Thoracic aorta (tissue), 2 donors: ENCODE results near the gene TEX261. TPM values are rescaled to one million over a fixed set of nuclear protein-coding genes. Genes with fewer than 3 reads are reported as not detected.

Experiments
- ATAC-seq: fragments of 150-250 bp; one replicate; pipeline ENCODE4 v1.8.0; 2017; ENCODE audit warnings: low read depth; ENCODE audit not compliant: insufficient number of reproducible peaks, low FRiP score
- DNase-seq: peaks from one replicate; pipeline ENCODE4 v3.0.0-alpha.2; 2020; ENCODE audit warnings: low spot score
- H3K27ac ChIP-seq, 2 donors: fragments of 200-600 bp; sonication (generic); 1 replicate in 1 of 2; 2 replicates in 1 of 2; pipeline ENCODE4 v1.5.1; 2016; ENCODE audit warnings: mild to moderate bottlenecking in 2 of 2, moderate library complexity in 2 of 2
- H3K27me3 ChIP-seq: fragments of 200-600 bp; sonication (generic); replicated peaks from 2 replicates; pipeline ENCODE4 v1.6.0; 2016; ENCODE audit warnings: mild to moderate bottlenecking; ENCODE audit not compliant: insufficient read depth
- H3K36me3 ChIP-seq: fragments of 200-600 bp; sonication (generic); one replicate; pipeline ENCODE4 v1.5.1; 2016
- H3K4me1 ChIP-seq, 2 donors: fragments of 200-600 bp; sonication (generic); 1 replicate in 1 of 2; 2 replicates in 1 of 2; pipeline versions ENCODE4 v1.5.1 to v1.6.0; 2016; ENCODE audit warnings: low read depth in 2 of 2, mild to moderate bottlenecking in 1 of 2; ENCODE audit not compliant: control insufficient read depth in 1 of 2
- H3K4me3 ChIP-seq: fragments of 200-600 bp; sonication (generic); 2 replicates; pipeline ENCODE4 v1.5.1; 2016; ENCODE audit warnings: mild to moderate bottlenecking
- H3K9me3 ChIP-seq: fragments of 200-600 bp; sonication (generic); 2 replicates; pipeline ENCODE4 v1.5.1; 2016
- total RNA-seq, 2 donors: library from RNA; depleted of rRNA; stranded (reverse); fragments of >200 nt; gene quantifications; one replicate each; pipeline versions ENCODE4 v1.1.0 to v1.2.3, GENCODE V29; 2016
- TF ChIP-seq, protein P1 (sequence below): fragments of 200-600 bp; sonication (generic); IDR thresholded peaks from one replicate; pipeline ENCODE4 v1.5.1; 2019; ENCODE audit warnings: antibody characterized with exemption

Gene TEX261
- total RNA-seq, 2 donors from 2014 or later: 35.9 to 45.1 TPM

DNA sequence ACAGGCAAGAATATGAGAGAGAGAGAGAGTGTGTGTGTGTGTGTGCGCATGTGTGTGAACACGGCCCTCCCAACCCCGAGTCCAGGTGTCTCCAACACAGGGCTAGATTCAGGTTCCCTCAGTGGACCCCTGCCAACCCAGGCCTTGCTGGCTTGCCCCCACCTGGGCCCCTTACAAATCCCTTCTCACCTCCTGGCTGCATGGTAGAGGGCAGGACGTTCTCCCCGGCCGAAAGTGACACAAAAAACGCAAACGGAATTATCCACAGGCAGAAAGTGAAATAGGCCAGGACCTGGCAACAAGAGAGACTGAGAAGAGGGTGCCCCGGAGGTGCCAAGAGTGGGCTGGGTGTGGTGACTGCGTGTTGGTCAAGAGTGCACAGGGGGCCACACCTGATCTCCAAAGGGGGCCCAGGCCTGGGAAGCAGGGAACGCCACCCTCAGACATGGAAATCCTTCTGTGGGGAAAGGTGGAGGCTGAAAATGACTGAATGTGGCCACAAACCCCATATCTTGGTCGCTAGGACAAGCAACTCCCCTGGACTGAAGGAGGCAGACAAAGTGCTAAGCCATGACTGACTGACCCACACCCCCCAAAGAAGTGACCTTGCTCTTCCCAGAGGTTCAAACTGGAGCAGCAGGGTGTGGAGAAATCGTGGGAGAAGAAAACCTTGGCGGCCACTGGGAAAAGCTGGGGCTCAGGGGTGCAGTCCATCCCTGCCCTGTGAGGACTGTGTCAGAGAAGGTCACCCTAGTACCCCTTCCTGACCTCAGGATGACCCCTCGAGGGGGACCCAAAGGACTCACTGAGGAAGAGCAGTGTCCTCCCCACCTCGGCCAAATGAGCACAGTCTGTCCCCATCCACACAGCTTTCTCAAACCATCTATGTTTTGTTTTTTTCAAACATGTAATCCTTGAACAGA is 5.7 kb downstream of the TEX261 start:
- Histone ChIP-seq H3K4me1 (peaks cover 13 to 36% of the 10 kb centered on the region in 2 donors), H3K9me3 (no peaks in the 10 kb centered on the region), H3K27me3 (no peaks in the 10 kb centered on the region), H3K27ac (no peak overlapping the region), H3K4me3 (no peak overlapping the region), H3K36me3 (peaks cover 36% of the 10 kb centered on the region)
- ATAC-seq (no peak), DNase-seq (no peak)
- TF ChIP-seq, protein P1, sequence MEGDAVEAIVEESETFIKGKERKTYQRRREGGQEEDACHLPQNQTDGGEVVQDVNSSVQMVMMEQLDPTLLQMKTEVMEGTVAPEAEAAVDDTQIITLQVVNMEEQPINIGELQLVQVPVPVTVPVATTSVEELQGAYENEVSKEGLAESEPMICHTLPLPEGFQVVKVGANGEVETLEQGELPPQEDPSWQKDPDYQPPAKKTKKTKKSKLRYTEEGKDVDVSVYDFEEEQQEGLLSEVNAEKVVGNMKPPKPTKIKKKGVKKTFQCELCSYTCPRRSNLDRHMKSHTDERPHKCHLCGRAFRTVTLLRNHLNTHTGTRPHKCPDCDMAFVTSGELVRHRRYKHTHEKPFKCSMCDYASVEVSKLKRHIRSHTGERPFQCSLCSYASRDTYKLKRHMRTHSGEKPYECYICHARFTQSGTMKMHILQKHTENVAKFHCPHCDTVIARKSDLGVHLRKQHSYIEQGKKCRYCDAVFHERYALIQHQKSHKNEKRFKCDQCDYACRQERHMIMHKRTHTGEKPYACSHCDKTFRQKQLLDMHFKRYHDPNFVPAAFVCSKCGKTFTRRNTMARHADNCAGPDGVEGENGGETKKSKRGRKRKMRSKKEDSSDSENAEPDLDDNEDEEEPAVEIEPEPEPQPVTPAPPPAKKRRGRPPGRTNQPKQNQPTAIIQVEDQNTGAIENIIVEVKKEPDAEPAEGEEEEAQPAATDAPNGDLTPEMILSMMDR: no peak

DNA sequence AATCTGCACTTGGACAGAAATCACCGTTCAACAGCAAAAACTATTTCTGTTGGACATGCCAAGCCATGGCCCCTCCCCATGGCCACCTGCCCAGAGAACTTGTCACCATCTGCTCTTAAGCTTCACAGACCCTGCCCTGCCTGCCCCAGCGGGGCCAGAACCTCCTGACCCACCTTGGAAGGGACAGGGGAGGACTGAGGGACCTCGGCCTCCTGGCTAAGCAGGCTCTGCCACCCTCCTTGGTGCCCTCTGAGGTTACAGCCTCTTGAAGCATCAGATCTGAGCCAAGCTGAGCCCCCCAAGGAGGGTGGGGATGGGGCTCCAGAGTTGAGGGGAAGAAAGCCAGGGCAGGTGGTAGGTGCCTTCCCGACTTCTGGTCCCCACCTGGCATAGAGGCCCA is 6.5 kb downstream of the TEX261 start:
- H3K27me3 ChIP-seq: no peaks in the 10 kb centered on the region
- TF ChIP-seq, protein P1: no peak
- H3K36me3 ChIP-seq: peaks cover 36% of the 10 kb centered on the region
- no peak overlapping the region for H3K4me3 ChIP-seq
- no peaks in the 10 kb centered on the region for H3K9me3 ChIP-seq
- peaks cover 5 to 27% of the 10 kb centered on the region in 2 donors for H3K4me1 ChIP-seq
- ATAC-seq (no peak), DNase-seq (no peak)
- H3K27ac ChIP-seq: no peak overlapping the region

DNA sequence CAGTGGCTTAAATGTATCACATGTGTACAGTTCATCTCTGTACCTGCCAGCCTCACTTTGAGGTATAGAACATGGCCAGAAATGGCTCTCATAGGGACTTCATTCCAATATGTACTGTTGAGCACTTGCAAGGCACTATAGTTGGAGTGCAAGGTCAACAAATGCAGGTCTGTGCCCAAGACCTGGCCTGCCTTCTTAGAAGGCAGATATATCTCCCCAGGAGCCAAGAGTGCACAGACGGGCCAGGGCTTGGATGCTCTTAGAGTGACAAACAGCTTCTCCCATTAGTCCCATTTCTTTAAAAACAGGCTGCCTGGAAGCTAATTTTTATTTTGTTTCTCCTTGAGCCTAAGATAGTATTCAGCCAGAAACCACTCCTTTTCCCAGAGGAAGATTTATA is 7.3 kb downstream of the TEX261 start:
- peaks cover 36% of the 10 kb centered on the region for H3K36me3 ChIP-seq
- peaks cover 0 to 20% of the 10 kb centered on the region in 2 donors for H3K4me1 ChIP-seq
- no peak overlapping the region for H3K27ac ChIP-seq
- H3K9me3 ChIP-seq: no peaks in the 10 kb centered on the region
- ATAC-seq (no peak), DNase-seq (no peak)
- H3K4me3 ChIP-seq: no peak overlapping the region
- TF ChIP-seq, protein P1: no peak
- no peaks in the 10 kb centered on the region for H3K27me3 ChIP-seq

DNA sequence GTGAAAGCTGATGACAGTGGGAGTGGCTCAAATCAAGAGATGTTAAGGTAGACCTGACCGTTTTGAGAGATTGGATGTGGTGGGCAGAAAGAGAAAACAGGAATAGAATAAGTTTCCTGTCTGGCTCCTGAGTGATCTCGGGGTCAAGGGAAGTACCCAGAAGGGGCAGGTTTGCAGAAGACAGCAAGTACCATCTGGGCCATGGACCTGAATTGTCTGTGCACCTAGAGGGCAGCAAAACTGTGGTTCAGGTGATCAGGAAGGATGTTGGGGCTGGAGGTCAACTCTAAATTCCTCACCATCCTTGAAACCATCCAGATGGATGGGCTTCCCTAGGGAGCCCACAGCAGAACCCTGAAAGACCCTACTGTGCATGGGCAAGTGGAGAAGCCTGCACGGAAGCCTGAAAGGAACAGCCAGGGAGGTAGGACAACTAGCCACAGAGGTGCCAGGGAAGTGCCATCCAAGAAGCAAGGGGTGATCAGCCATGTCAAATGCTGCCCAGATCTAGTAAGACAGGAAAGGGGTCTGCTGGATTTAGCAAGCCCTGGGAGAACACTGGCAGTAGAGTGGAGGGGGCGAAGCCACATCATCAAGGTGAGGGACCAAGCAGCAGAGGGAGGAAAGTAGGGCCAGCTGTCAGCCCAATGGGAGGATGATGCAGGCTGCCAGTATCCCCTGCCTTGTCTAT is 8.0 kb downstream of the TEX261 start:
- no peak for DNase-seq
- no peaks in the 10 kb centered on the region for H3K27me3 ChIP-seq
- H3K9me3 ChIP-seq: no peaks in the 10 kb centered on the region
- TF ChIP-seq, protein P1: no peak
- no peak for ATAC-seq
- H3K36me3 ChIP-seq: peaks cover 33% of the 10 kb centered on the region
- H3K4me1 ChIP-seq: peaks cover 0 to 13% of the 10 kb centered on the region in 2 donors
- H3K4me3 ChIP-seq: no peak overlapping the region
- no peak overlapping the region for H3K27ac ChIP-seq

DNA sequence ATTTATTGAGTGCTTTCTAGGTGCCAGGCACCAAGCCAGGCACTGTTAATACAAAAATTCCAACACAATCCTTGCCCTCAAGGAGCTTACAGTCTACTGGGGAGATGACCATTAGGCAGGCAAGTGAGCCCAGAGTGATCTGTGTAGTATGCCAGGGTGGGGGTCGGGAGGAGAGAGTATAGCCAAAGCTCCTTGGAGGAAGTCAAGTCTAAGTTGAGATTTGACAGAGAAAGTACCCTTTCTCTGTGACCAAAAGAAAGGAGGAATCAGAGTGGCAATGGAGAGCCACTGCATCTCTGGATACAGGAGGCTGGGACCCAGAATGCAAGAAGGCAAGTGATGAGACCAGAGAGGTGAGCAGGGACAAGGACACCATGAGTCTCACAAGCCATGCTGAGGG is 8.7 kb downstream of the TEX261 start:
- ATAC-seq: no peak

More for the DNA sequence above, 8.7 kb downstream of the TEX261 start:
- Histone ChIP-seq H3K4me1 (peaks cover 0 to 10% of the 10 kb centered on the region in 2 donors), H3K9me3 (no peaks in the 10 kb centered on the region), H3K4me3 (no peak overlapping the region), H3K36me3 (peaks cover 26% of the 10 kb centered on the region), H3K27ac (no peak overlapping the region), H3K27me3 (no peaks in the 10 kb centered on the region)
- no peak for DNase-seq
- TF ChIP-seq, protein P1: no peak
